ENCODE data around the gene ABCG1.

ABCG1 gene

GRCh38 chr21:42252778-42253340 is 33.9 kb downstream of the ABCG1 start:
- no peak for DNase-seq

- DNase-seq = no peak
These were observed 34.5 kb downstream of the ABCG1 start for GRCh38 chr21:42253466-42253865.

GRCh38 chr21:42254083-42254482 is 35.1 kb downstream of the ABCG1 start:
- DNase-seq = no peak

GRCh38 chr21:42254651-42255601 is 36.0 kb downstream of the ABCG1 start:
- DNase-seq = no peak

GRCh38 chr21:42255825-42256224 is 36.9 kb downstream of the ABCG1 start:
- no peak for DNase-seq

GRCh38 chr21:42256316-42256715 is 37.4 kb downstream of the ABCG1 start:
- DNase-seq = no peak

GRCh38 chr21:42257091-42257765 is 38.3 kb downstream of the ABCG1 start:
- DNase-seq = no peak

GRCh38 chr21:42258150-42258884 is 39.4 kb downstream of the ABCG1 start:
- no peak for DNase-seq

GRCh38 chr21:42258885-42259407 is 40.0 kb downstream of the ABCG1 start:
- no peak for DNase-seq

- no peak for DNase-seq
These were observed 41.2 kb downstream of the ABCG1 start for GRCh38 chr21:42260121-42260520.

- no peak for DNase-seq
These were observed 42.9 kb downstream of the ABCG1 start for GRCh38 chr21:42261829-42262200.

GRCh38 chr21:42262831-42263231 is 43.9 kb downstream of the ABCG1 start:
- no peak for DNase-seq

GRCh38 chr21:42263591-42264131 is 44.7 kb downstream of the ABCG1 start:
- no peak for DNase-seq

- DNase-seq = no peak
These were observed 45.6 kb downstream of the ABCG1 start for GRCh38 chr21:42264245-42265195.

- DNase-seq = no peak
These were observed 46.4 kb downstream of the ABCG1 start for GRCh38 chr21:42265231-42265812.

GRCh38 chr21:42266971-42267556 is 48.1 kb downstream of the ABCG1 start:
- DNase-seq = no peak

GRCh38 chr21:42269386-42269785 is 50.4 kb downstream of the ABCG1 start:
- DNase-seq = no peak

GRCh38 chr21:42271065-42271464 is 52.1 kb downstream of the ABCG1 start:
- no peak for DNase-seq

- DNase-seq = no peak
These were observed 53.4 kb downstream of the ABCG1 start for GRCh38 chr21:42272109-42272962.

Data from NCI-H774 (cell line).